Prostate gland (tissue), 2 donors: ENCODE measurements around the gene TACC2.

Experiments
- CTCF ChIP-seq, 4 experiments: fragments of 200-600 bp in 2 of 4; fragments of 450-650 bp in 2 of 4; sonication (generic) in 2 of 4; IDR thresholded peaks; 1 replicate in 3 of 4; 2 replicates in 1 of 4; pipeline ENCODE4 v1.5.1; 2016 to 2019; ENCODE audit warnings: antibody characterized with exemption in 4 of 4, mild to moderate bottlenecking in 2 of 4, moderate library complexity in 2 of 4
- POLR2AphosphoS5 ChIP-seq: sonication (generic); formaldehyde crosslinking; IDR thresholded peaks from one replicate; pipeline ENCODE4 v1.6.1; 2017; ENCODE audit warnings: antibody characterized with exemption

- TF ChIP-seq POLR2AphosphoS5 (no peak), CTCF (IDR thresholded peaks at IDR 0.05) (no peak)
These were observed 79.9 kb downstream of the TACC2 start for GRCh38 chr10:122068844-122069243.
